ENCODE measurements around the gene IQSEC3. TPM values are rescaled to one million over a fixed set of nuclear protein-coding genes. Genes with fewer than 3 reads are reported as not detected.

Gene IQSEC3
- total RNA-seq, 1 donor from 2014 or later: 4.5 TPM

DNA sequence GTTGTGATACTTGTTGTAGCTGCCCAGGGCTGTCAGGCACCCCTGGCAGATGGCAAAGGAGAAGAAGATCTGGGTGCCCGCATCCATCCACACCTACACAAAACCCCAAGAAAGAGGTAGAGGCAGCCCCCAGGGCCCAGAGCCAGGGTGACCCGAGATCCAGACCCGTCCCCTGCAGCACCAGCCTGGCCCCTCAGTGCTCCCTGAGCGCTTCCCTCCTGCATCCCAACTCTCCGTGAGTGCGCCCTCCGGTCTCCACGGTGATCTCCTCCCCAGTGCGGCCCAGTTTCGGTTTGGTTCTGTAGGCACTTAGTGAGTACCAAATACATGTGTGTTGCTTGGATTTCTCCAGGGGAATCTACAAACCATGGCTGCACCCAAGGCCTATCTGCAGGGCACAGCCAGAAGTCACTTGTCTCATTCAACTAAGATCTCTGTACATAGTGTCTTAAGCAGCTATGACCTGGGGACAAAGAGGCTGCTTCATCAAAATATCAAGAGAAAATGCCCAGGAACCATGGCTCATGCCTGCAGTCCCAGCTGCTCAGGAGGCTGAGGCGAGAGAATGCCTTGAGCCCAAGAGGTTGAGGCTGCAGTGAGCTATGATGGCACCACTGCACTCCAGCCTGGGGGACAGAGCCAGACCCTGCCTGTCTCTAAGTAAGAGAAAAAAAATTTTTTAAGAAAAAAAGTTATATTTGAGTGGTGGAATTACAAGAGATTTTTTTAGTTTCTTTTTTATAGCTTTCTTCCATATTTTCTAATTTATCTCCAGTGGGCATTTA, 131.5 kb downstream of the IQSEC3 start:
- DNase-seq: no peak

GRCh38 chr12:198705-199104, 132.1 kb downstream of the IQSEC3 start:
- DNase-seq: no peak

- DNase-seq: no peak
Observed at GRCh38 chr12:201361-201760, 134.8 kb downstream of the IQSEC3 start.

GRCh38 chr12:202081-202731, 135.6 kb downstream of the IQSEC3 start:
- DNase-seq: no peak

DNA sequence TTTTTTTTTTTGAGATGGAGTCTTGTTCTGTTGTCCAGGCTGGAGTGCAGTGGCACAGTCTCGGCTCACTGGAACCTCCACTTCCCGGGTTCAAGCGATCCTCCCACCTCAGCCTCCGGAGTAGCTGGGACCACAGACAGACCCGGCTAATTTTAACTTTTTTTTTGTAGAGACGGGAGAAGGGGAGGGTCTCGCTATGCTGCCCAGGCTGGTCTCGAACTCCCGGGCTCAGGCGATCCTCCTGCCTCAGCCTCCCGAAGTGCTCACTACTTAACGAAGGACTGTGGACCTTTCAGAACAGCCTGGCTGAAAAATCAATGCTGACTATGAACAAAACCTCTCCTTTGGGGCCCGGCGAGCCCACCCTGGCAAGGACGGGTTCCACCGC, 136.5 kb downstream of the IQSEC3 start:
- no peak for DNase-seq

DNA sequence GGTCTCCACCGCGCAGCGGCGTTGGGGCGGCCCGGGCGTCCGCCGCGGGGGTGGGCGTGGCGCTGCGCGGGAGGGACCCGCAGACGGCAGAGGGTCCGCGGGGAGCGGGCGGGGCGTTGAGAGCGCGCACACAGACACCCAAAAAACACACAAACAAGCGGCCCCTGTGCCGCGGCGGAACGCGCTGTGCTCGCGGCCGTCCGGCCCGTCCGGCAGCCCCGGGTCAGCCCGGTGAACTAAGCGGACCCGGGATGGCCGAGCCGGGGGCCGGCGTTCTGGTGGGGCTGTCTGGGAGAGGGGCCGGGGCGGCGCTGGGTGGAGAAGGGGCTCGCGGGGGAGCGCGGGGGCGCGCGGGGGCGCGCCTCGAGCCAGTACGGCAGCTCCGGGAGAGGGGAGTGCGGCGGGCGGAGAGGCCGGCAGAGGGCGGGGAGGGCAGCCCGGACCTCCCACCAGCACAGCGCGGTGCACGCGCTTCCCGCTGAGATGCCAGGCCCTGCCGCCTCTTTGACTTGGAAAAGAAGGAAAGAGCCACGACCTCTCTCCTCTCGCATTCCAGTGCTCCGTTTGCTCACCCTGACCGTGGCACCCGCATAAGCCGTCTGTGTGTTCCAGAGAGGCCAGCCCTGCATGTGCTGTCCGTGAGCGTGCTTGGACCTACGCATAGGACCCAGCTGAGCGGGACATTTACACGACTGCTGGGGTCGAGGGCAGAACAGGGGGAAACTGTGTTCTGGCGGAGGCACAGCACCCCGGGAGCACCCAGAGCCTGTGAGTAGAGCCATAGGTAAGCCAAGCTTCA, 137.1 kb downstream of the IQSEC3 start:
- DNase-seq: no peak

DNA sequence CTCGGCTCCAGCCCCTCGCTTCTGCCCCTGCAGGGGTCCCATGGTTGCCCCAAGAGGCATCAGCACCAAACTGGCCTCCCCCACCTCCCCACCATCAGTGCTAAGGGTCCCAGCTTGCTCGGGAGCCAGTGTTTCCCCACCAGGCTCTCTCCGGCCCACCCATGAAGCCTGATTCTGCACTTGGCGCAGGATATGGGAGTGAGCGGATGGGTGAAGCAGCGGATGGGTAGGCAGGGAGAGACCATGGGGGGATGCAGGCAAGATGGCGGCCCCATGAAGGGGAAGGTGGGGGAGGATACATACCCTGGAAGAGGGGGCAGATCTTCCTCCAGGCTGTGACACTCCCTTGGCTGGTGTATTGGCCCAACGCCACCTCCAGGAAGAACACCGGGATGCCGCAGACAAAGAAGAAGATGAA, 137.7 kb downstream of the IQSEC3 start:
- no peak for DNase-seq

- no peak for DNase-seq
Observed at GRCh38 chr12:205026-205425, 138.5 kb downstream of the IQSEC3 start.

GRCh38 chr12:206746-207440, 140.3 kb downstream of the IQSEC3 start:
- no peak for DNase-seq

DNA sequence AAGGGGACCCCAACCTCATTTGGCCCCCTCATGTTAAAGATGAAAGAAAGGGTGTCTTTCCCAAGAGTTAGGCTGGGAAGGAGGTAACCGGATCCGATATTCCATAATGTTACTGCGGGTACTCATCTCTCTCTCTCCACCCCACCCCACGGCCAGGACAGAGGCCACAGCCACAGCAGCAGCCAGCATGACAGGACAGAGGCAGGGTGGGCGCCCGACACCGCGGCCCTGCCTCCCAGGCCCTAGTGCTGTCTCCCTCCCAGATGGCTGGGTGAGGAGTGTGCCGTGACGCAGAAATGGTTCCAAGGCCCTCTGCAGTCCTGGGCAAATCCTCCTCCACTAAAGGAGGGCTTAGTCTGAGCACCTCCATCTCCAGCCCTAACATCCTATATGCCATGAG, 141.2 kb downstream of the IQSEC3 start:
- no peak for DNase-seq

GRCh38 chr12:208813-209212, 142.2 kb downstream of the IQSEC3 start:
- DNase-seq: no peak

- DNase-seq: no peak
Observed at GRCh38 chr12:209246-209645, 142.7 kb downstream of the IQSEC3 start.

DNA sequence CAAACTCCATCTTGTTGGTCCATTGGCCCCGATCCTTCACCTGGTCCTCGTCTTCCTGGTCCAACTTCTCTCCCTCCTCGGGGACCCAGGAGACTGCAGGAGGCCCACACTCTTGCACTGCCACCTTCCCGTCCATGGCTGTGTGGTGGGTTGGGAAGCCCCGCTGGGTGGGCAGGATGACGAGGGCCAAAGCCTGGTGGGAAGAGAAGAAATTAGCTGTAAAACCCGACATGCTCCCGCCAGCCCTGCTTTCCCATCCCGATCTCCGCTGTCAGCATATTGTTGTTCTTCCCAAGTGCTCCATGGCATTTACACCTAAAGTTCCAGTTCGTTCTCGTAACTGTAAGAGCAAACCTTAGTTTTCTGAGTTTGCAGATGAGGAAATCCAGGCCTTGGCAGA, 143.3 kb downstream of the IQSEC3 start:
- no peak for DNase-seq

GRCh38 chr12:210277-211141, 143.9 kb downstream of the IQSEC3 start:
- DNase-seq: no peak

- DNase-seq: no peak
Observed at GRCh38 chr12:211142-211465, 144.5 kb downstream of the IQSEC3 start.

DNA sequence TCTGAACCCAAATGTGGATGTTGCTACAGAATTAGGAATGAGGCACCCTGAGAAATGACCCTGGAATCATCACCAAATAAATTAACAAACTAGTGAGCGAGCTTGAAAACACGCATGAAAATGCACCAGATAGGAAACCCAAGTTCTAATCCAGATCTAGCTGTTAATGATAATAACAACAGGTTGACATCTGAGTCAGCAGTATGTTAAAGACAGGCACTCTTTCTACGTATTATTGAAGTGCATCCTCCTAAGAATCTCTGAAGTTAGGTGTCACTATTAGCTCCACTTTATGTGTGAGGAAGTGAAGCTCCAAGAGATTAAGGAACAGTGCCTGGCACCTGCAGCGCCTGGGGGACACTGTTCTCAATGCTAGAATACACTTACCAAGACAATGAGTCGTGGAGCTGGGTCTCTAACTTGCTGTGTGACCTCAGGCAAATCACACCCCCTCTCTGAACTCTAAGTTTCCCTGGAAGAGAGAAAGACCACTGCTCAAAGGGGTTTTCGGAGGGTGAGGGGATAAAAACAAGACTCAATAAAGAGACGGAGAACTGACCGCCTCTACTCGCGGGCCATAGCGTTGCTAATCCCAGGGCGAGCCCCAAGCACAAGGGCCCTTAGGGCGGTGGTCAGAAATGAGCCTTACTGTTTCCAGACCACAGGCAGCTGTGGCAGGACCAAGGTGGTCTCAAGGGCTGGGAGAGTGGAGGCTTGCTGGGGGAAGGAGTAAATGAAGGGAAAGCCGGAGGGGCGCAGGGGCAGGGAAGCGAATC, 145.3 kb downstream of the IQSEC3 start:
- no peak for DNase-seq

- no peak for DNase-seq
Observed at GRCh38 chr12:212415-212714, 145.8 kb downstream of the IQSEC3 start.

DNA sequence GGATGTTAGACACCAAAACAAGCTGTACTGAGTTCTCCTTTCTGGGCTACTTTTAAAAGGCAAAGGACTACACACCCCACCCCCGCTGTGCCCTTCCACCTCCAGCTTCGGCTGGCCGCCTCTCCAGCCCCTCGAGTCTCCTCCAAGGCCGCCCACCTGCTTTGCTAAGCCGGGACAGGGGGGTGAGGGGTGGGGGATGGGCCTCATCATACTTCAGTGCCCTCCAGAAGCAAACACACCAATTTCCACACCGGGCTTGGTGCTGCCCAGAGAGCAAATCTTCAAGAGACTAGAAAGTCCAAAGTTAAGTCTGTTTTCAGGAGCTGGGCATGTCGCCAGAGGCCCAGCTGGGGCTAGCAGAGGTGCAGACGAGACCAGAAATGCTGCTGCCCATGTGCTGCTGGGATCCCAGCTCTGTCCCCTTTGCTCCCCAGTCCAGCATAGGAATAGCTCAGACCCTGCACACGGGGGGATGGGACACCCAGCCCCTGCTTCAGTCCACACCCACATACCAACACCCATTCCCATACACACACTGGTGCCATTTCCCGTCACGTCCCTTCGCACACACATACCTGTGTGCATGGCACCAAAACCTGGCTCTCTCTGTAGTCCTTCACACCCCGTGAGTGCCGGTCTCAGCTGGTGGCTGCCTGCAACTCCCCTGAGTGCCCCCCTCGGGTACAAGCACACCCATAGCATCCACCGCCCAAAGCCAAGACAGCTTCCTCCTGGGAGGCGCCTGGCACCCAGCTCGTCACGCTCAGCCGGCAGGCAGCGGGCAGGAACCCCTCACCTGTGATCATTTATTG, 146.4 kb downstream of the IQSEC3 start:
- no peak for DNase-seq

- no peak for DNase-seq
Observed at GRCh38 chr12:213527-213932, 147.0 kb downstream of the IQSEC3 start.

DNA sequence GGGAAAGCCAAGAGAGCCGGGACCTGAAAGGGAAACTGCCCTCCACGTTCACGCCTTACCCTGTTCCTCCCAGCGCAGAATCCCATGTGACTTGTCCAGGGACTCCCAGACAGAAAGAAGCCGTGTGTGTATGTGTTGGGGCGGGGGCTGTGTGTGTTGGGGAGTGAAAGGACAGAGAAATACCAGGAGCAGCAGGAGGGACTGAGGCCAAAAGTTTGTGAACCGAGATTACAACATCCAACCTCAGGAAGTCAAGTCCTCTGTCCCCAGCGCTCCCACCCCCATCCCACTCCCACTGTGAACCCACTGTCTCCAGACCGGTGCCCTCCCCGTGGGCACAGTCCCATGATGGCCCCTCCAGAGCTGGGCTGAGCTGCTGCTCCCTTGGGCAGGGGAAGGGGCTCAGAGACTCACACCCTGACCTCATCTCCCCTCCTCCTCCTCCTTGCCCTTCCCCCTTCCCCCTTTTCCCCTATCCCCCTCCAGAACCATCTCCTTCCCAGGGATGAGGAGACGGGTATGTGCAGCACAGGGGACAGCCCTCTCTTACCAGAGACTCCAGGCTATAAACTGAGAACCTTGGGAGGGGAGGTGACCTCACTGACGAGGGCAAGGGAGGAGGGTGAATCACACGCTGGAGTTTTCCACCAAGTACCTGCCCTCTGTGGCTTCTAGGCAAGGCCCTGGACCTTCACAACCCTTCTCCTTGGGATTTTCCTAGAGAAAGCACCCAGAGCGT, 147.6 kb downstream of the IQSEC3 start, which contains the start of gene SLC6A12:
Gene SLC6A12 (minus strand): TSS at position 155 of the 739 bp plus-strand sequence. CDS start 4,171 bp downstream, outside the sequence.
- DNase-seq: no peak
